GM21367 (cell line): ENCODE data around the gene COL4A1.

Source experiments
- ATAC-seq: cut with Tn5 transposase; IDR thresholded peaks from one replicate; pipeline ENCODE4 v1.9.1; 2021; ENCODE audit not compliant: unreplicated experiment

COL4A1 gene

GRCh38 chr13:110306960-110307766 lies at the start of gene COL4A1, which contains the start of gene COL4A2:
Gene COL4A1, minus strand, starts transcription at chr13:110307157. Its CDS starts 130 bp downstream, at chr13:110307027.
Gene COL4A2, plus strand, starts transcription at chr13:110307284. Its CDS starts 620 bp downstream, at chr13:110307904.
- ATAC-seq, result no peak

GRCh38 chr13:110356362-110356761 lies 49.4 kb upstream of the COL4A1 start:
- ATAC-seq, result no peak

GRCh38 chr13:110354715-110355473 lies 47.9 kb upstream of the COL4A1 start:
- ATAC-seq, result no peak

- ATAC-seq, result no peak
Measured at GRCh38 chr13:110354123-110354627, 47.2 kb upstream of the COL4A1 start.

- no peak for ATAC-seq
Measured at GRCh38 chr13:110353339-110353977, 46.5 kb upstream of the COL4A1 start.

GRCh38 chr13:110352735-110353134 lies 45.8 kb upstream of the COL4A1 start:
- ATAC-seq, result no peak

- no peak for ATAC-seq
Measured at GRCh38 chr13:110351636-110352420, 44.9 kb upstream of the COL4A1 start.

- no peak for ATAC-seq
Measured at GRCh38 chr13:110350509-110350908, 43.6 kb upstream of the COL4A1 start.

GRCh38 chr13:110350049-110350448 lies 43.1 kb upstream of the COL4A1 start:
- no peak for ATAC-seq

GRCh38 chr13:110349239-110349638 lies 42.3 kb upstream of the COL4A1 start:
- no peak for ATAC-seq

- ATAC-seq, result no peak
Measured at GRCh38 chr13:110348309-110349105, 41.5 kb upstream of the COL4A1 start.

GRCh38 chr13:110347535-110348308 lies 40.8 kb upstream of the COL4A1 start:
- no peak for ATAC-seq

GRCh38 chr13:110347088-110347487 lies 40.1 kb upstream of the COL4A1 start:
- ATAC-seq, result no peak

GRCh38 chr13:110346661-110347067 lies 39.7 kb upstream of the COL4A1 start:
- ATAC-seq, result no peak

- ATAC-seq, result no peak
Measured at GRCh38 chr13:110345701-110346100, 38.7 kb upstream of the COL4A1 start.

GRCh38 chr13:110345266-110345665 lies 38.3 kb upstream of the COL4A1 start:
- ATAC-seq, result no peak

GRCh38 chr13:110344320-110344719 lies 37.4 kb upstream of the COL4A1 start:
- no peak for ATAC-seq

- no peak for ATAC-seq
Measured at GRCh38 chr13:110343241-110343865, 36.4 kb upstream of the COL4A1 start.

GRCh38 chr13:110342474-110342873 lies 35.5 kb upstream of the COL4A1 start:
- no peak for ATAC-seq
